Tibial nerve (tissue), 4 donors: Measurements from ENCODE around the gene KIAA0040. TPM values are rescaled to one million over a fixed set of nuclear protein-coding genes. Genes with fewer than 3 reads are reported as not detected.

Experiments
- DNase-seq, 2 donors: peaks; one replicate each; pipeline ENCODE4 v3.0.0-alpha.2; 2019; ENCODE audit warnings: low spot score in 2 of 2
- H3K27ac ChIP-seq, 4 donors: fragments of 200-600 bp; sonication (generic) in 3 of 4; one replicate each; pipeline ENCODE4 v1.5.1; 2017 to 2019; ENCODE audit warnings: mild to moderate bottlenecking in 1 of 4
- H3K27me3 ChIP-seq, 2 donors: fragments of 200-600 bp; sonication (generic) in 1 of 2; one replicate each; pipeline versions ENCODE4 v1.5.1 to v1.6.0; 2017 to 2019
- H3K36me3 ChIP-seq, 3 donors: fragments of 200-600 bp; sonication (generic); one replicate each; pipeline ENCODE4 v1.5.1; 2018 to 2019
- H3K4me1 ChIP-seq, 4 donors: fragments of 200-600 bp; sonication (generic) in 3 of 4; one replicate each; pipeline ENCODE4 v1.5.1; 2017 to 2019
- H3K4me3 ChIP-seq, 4 donors: fragments of 200-600 bp; sonication (generic) in 3 of 4; one replicate each; pipeline ENCODE4 v1.5.1; 2017 to 2019; ENCODE audit warnings: mild to moderate bottlenecking in 1 of 4, moderate library complexity in 1 of 4
- H3K9me3 ChIP-seq, 4 donors: fragments of 200-600 bp; sonication (generic) in 3 of 4; one replicate each; pipeline ENCODE4 v1.5.1; 2017 to 2019
- CTCF ChIP-seq, 5 experiments: fragments of 200-600 bp in 3 of 5; fragments of 450-650 bp in 2 of 5; sonication (generic) in 3 of 5; IDR thresholded peaks; one replicate each; pipeline ENCODE4 v1.5.1; 2016 to 2019; ENCODE audit warnings: antibody characterized with exemption in 5 of 5, mild to moderate bottlenecking in 3 of 5, moderate library complexity in 2 of 5
- EP300 ChIP-seq, 2 donors: sonication (generic); formaldehyde crosslinking; IDR thresholded peaks; one replicate each; pipeline ENCODE4 v1.6.1; 2017; ENCODE audit warnings: antibody characterized with exemption in 2 of 2, mild to moderate bottlenecking in 1 of 2
- POLR2A ChIP-seq, 2 donors: fragments of 450-650 bp; IDR thresholded peaks; one replicate each; pipeline ENCODE4 v1.6.1; 2017; ENCODE audit warnings: antibody characterized with exemption in 2 of 2, mild to moderate bottlenecking in 2 of 2, moderate library complexity in 2 of 2
- WGBS, 2 donors: methylation state at CpG; one replicate each; pipeline ENCODE4 v1.1.5; 2018; 5-methylcytosine and 5-hydroxymethylcytosine counted together
- total RNA-seq, 4 donors: library from RNA; depleted of rRNA; stranded (reverse); fragments of >200 nt; gene quantifications; one replicate each; pipeline ENCODE4 v1.1.0, GENCODE V29; 2016

Gene KIAA0040
- total RNA-seq, 4 donors from 2014 or later: 16.9 to 28.8 (median 20.3) TPM

GRCh38 chr1:175208773-175209492 is 16.4 kb upstream of the KIAA0040 start:
- Histone ChIP-seq H3K27ac (peak overlapping the region in 1 of 4 donors; percentile 54), H3K4me3 (no peak overlapping the region), H3K27me3 (no peaks in the 10 kb centered on the region), H3K4me1 (peaks cover 0 to 7% (median 0%) of the 10 kb centered on the region in 4 donors), H3K9me3 (peaks cover 0 to 5% (median 2%) of the 10 kb centered on the region in 4 donors), H3K36me3 (no peaks in the 10 kb centered on the region)
- 25 to 30% methylated on average over 6 of the region's 6 CpGs for WGBS, 2 donors
- no peak for DNase-seq
- TF ChIP-seq CTCF (IDR thresholded peaks at IDR 0.05) (no peak), POLR2A (IDR thresholded peaks at IDR 0.05) (no peak), EP300 (IDR thresholded peaks at IDR 0.05) (no peak)

- TF ChIP-seq POLR2A (IDR thresholded peaks at IDR 0.05) (no peak), EP300 (IDR thresholded peaks at IDR 0.05) (no peak), CTCF (IDR thresholded peaks at IDR 0.05) (no peak)
- no peak overlapping the region for H3K4me3 ChIP-seq
- no peak overlapping the region for H3K27ac ChIP-seq
- WGBS, 2 donors: 74 to 76% methylated on average over 2 of the region's 2 CpGs
- no peaks in the 10 kb centered on the region for H3K27me3 ChIP-seq
- no peak for DNase-seq
- no peaks in the 10 kb centered on the region for H3K36me3 ChIP-seq
- H3K9me3 ChIP-seq: no peaks in the 10 kb centered on the region
- H3K4me1 ChIP-seq: peaks cover 0 to 7% (median 0%) of the 10 kb centered on the region in 4 donors
These were observed 15.4 kb upstream of the KIAA0040 start for GRCh38 chr1:175207971-175208370.

GRCh38 chr1:175206687-175207086 is 14.1 kb upstream of the KIAA0040 start:
- DNase-seq: no peak
- no peak for TF ChIP-seq POLR2A (IDR thresholded peaks at IDR 0.05)
- TF ChIP-seq CTCF (IDR thresholded peaks at IDR 0.05): no peak
- TF ChIP-seq EP300 (IDR thresholded peaks at IDR 0.05): no peak
- peaks cover 0 to 7% (median under 1%) of the 10 kb centered on the region in 4 donors for H3K4me1 ChIP-seq
- H3K36me3 ChIP-seq: no peaks in the 10 kb centered on the region
- no peaks in the 10 kb centered on the region for H3K27me3 ChIP-seq
- no peaks in the 10 kb centered on the region for H3K9me3 ChIP-seq
- H3K4me3 ChIP-seq: no peak overlapping the region
- no peak overlapping the region for H3K27ac ChIP-seq

GRCh38 chr1:175204330-175204729 is 11.8 kb upstream of the KIAA0040 start:
- Histone ChIP-seq H3K4me1 (peaks cover 0 to 20% (median 6%) of the 10 kb centered on the region in 4 donors), H3K27me3 (no peaks in the 10 kb centered on the region), H3K36me3 (no peaks in the 10 kb centered on the region), H3K4me3 (no peak overlapping the region), H3K9me3 (no peaks in the 10 kb centered on the region), H3K27ac (no peak overlapping the region)
- no peak for DNase-seq
- WGBS, 2 donors: 33 to 70% methylated on average over 2 of the region's 2 CpGs
- TF ChIP-seq EP300 (IDR thresholded peaks at IDR 0.05) (no peak), POLR2A (IDR thresholded peaks at IDR 0.05) (no peak), CTCF (IDR thresholded peaks at IDR 0.05) (no peak)

- 80 to 92% methylated on average over 5 of the region's 5 CpGs for WGBS, 2 donors
- no peak for TF ChIP-seq EP300 (IDR thresholded peaks at IDR 0.05)
- TF ChIP-seq POLR2A (IDR thresholded peaks at IDR 0.05): no peak
- no peak for TF ChIP-seq CTCF (IDR thresholded peaks at IDR 0.05)
These were observed 11.0 kb upstream of the KIAA0040 start for GRCh38 chr1:175203570-175204068.

More at GRCh38 chr1:175203570-175204068, 11.0 kb upstream of the KIAA0040 start:
- no peak overlapping the region for H3K27ac ChIP-seq
- no peak for DNase-seq
- H3K27me3 ChIP-seq: no peaks in the 10 kb centered on the region
- no peaks in the 10 kb centered on the region for H3K9me3 ChIP-seq
- no peak overlapping the region for H3K4me3 ChIP-seq
- H3K4me1 ChIP-seq: peaks cover 0 to 20% (median 5%) of the 10 kb centered on the region in 4 donors
- H3K36me3 ChIP-seq: no peaks in the 10 kb centered on the region
